Measurements from ENCODE around the gene NHERF2. TPM values are rescaled to one million over a fixed set of nuclear protein-coding genes. Genes with fewer than 3 reads are reported as not detected.

The NHERF2 gene
- total and polyA plus RNA-seq, 9 of the 15 experiments (the other 6 are each of a cell fraction or from before 2014, with no cell fraction given) = 0.15 to 42.0 (median 12.5) TPM

GRCh38 chr16:1978476-1979120 lies 48.1 kb upstream of the NHERF2 start:
- ChIA-PET CTCF (ENCODE audit: low intra/inter-chr PET ratio) (no interaction called here), POLR2A (interaction anchor here (0.6 to 2.7 kb wide), 4 partner anchors 10 to 35 kb away, joined by 3 to 30 read pairs (median 4); partner anchors contain the start of gene RPS2)
- Histone ChIP-seq H4K20me1 (replicated peaks; ENCODE audit: control insufficient read depth, insufficient read depth, low read length) (no peaks in the 10 kb centered on the region), H3K4me3 (no peak overlapping the region), H3K27me3 (ENCODE audit: control insufficient read depth in 2 of 2, insufficient read depth in 2 of 2, low read length in 2 of 2) (no peaks in the 10 kb centered on the region), H3K79me2 (ENCODE audit: control insufficient read depth, insufficient read depth, low read length) (peaks cover 9% of the 10 kb centered on the region; the same call in 2 of the 3 replicates), H3K9me1 (ENCODE audit: control insufficient read depth, insufficient read depth, low read length) (no peaks in the 10 kb centered on the region), H3K27ac (ENCODE audit: extremely low read depth, low read depth, low read length) (no peak overlapping the region), H3K4me2 (ENCODE audit: insufficient read depth, low read length) (no peak overlapping the region), H3K9ac (ENCODE audit: insufficient read depth in 1 of 2, low read depth in 2 of 2, low read length in 2 of 2) (no peak overlapping the region), H3K36me3 (ENCODE audit: control insufficient read depth, insufficient read depth, low read length) (peaks cover 59% of the 10 kb centered on the region; the same call in 2 of the 3 replicates), H2AFZ (ENCODE audit: low read depth, low read length) (no peak overlapping the region), H3K4me1 (replicated peaks in 1 of 2; ENCODE audit: control insufficient read depth in 2 of 2, insufficient read depth in 2 of 2, low read length in 2 of 2) (peaks cover 0 to 84% of the 10 kb centered on the region in 2 experiments; a peak in 2 of 5 replicates), H3K9me3 (replicated peaks; ENCODE audit: control insufficient read depth, insufficient read depth, low read depth, low read length) (no peaks in the 10 kb centered on the region)
- intact Hi-C loops (cut with micrococcal nuclease) (no loop called here), in situ Hi-C loops (cut with MboI) (no loop called here)
- ATAC-seq (no peak), DNase-seq (ENCODE audit: extremely low read depth in 1 of 4, low spot score in 3 of 4) (peak in 1 of 4 experiments; percentile 33), FAIRE-seq (no peak)
- BruUV-seq (replicated peaks) = no TSS peak
- 96% methylated on average over 17 of the region's 37 CpGs for WGBS (ENCODE audit: insufficient coverage, low coverage, missing lambda C conversion rate)
- no peak for TF ChIP-seq ZNF639 (CRISPR knock-in tag; conservative IDR thresholded peaks at IDR 0.05 in 1 of 2, IDR thresholded peaks at IDR 0.05 in 1 of 2)
- no peak for TF ChIP-seq ZNF76 (CRISPR knock-in tag; IDR thresholded peaks at IDR 0.05; ENCODE audit: borderline replicate concordance)
- TF ChIP-seq EZH2 (IDR thresholded peaks at IDR 0.05; ENCODE audit: borderline replicate concordance, low read depth, low read length) = no peak
- no peak for TF ChIP-seq UBTF (IDR thresholded peaks at IDR 0.05; ENCODE audit: borderline replicate concordance in 1 of 2, low read depth in 2 of 2, low read length in 2 of 2)
- TF ChIP-seq, protein P1, sequence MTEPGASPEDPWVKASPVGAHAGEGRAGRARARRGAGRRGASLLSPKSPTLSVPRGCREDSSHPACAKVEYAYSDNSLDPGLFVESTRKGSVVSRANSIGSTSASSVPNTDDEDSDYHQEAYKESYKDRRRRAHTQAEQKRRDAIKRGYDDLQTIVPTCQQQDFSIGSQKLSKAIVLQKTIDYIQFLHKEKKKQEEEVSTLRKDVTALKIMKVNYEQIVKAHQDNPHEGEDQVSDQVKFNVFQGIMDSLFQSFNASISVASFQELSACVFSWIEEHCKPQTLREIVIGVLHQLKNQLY (CRISPR knock-in tag; conservative IDR thresholded peaks at IDR 0.05) = no peak
- no peak for TF ChIP-seq PTRF (tag; IDR thresholded peaks at IDR 0.05)
- peak; percentile 13; the same call in 1 of the 2 replicates for TF ChIP-seq RBFOX2 (IDR thresholded peaks at IDR 0.05; ENCODE audit: low read depth, low read length)
- no peak for TF ChIP-seq ZNF212 (CRISPR knock-in tag; IDR thresholded peaks at IDR 0.05)
- no peak for TF ChIP-seq ZNF12 (CRISPR knock-in tag; IDR thresholded peaks at IDR 0.05)
- no peak for TF ChIP-seq MAFG (tag; conservative IDR thresholded peaks at IDR 0.05)
- no peak for TF ChIP-seq NFE2L1 (tag; IDR thresholded peaks at IDR 0.05; ENCODE audit: borderline replicate concordance, low read depth)
- TF ChIP-seq, protein P2, sequence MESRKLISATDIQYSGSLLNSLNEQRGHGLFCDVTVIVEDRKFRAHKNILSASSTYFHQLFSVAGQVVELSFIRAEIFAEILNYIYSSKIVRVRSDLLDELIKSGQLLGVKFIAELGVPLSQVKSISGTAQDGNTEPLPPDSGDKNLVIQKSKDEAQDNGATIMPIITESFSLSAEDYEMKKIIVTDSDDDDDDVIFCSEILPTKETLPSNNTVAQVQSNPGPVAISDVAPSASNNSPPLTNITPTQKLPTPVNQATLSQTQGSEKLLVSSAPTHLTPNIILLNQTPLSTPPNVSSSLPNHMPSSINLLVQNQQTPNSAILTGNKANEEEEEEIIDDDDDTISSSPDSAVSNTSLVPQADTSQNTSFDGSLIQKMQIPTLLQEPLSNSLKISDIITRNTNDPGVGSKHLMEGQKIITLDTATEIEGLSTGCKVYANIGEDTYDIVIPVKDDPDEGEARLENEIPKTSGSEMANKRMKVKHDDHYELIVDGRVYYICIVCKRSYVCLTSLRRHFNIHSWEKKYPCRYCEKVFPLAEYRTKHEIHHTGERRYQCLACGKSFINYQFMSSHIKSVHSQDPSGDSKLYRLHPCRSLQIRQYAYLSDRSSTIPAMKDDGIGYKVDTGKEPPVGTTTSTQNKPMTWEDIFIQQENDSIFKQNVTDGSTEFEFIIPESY (CRISPR knock-in tag; IDR thresholded peaks at IDR 0.05) = peak; percentile 9; the same call in 1 of the 2 replicates
- TF ChIP-seq MED1 (CRISPR knock-in tag; IDR thresholded peaks at IDR 0.05; ENCODE audit: borderline replicate concordance) = no peak
- no peak for TF ChIP-seq ZNF253 (CRISPR knock-in tag; conservative IDR thresholded peaks at IDR 0.05)

Measured in K562 (cell line).